Neural cell (in vitro differentiated cells): ENCODE measurements around the gene VEPH1. TPM values are rescaled to one million over a fixed set of nuclear protein-coding genes. Genes with fewer than 3 reads are reported as not detected.

Source experiments
- H2AFZ ChIP-seq: fragments of 200-600, 300-800 bp; sonication (generic), shearing (Covaris generic); 2 replicates; pipeline ENCODE4 v1.6.0; 2014; ENCODE audit warnings: low read depth, mild to moderate bottlenecking, antibody characterized with exemption, low read length, moderate library complexity
- H3F3A ChIP-seq: fragments of 200-600 bp; shearing (Covaris generic); 2 replicates; pipeline ENCODE4 v1.6.1; 2016; ENCODE audit warnings: mild to moderate bottlenecking, moderate library complexity, mixed read lengths, antibody characterized with exemption, low read length; ENCODE audit not compliant: insufficient read depth, poor library complexity, severe bottlenecking
- H3K27ac ChIP-seq: fragments of 200-600, 300-800 bp; sonication (generic), shearing (Covaris generic); 2 replicates; pipeline ENCODE4 v1.5.1; 2014; ENCODE audit warnings: mild to moderate bottlenecking, low read length, moderate library complexity
- H3K27me3 ChIP-seq: fragments of 300-800, 200-600 bp; sonication (generic), shearing (Covaris generic); 2 replicates; pipeline ENCODE4 v1.6.0; 2014; ENCODE audit warnings: mild to moderate bottlenecking, low read depth, low read length, moderate library complexity; ENCODE audit not compliant: insufficient read depth
- H3K36me3 ChIP-seq: fragments of 300-800, 200-600 bp; sonication (generic), shearing (Covaris generic); 2 replicates; pipeline ENCODE4 v1.5.1; 2014; ENCODE audit warnings: mild to moderate bottlenecking, antibody characterized with exemption, low read length, moderate library complexity; ENCODE audit not compliant: insufficient read depth
- H3K4me2 ChIP-seq: fragments of 300-800, 200-600 bp; sonication (generic), shearing (Covaris generic); 2 replicates; pipeline ENCODE4 v1.6.0; 2014; ENCODE audit warnings: mild to moderate bottlenecking, low read length
- H3K4me3 ChIP-seq: fragments of 300-800, 200-600 bp; sonication (generic), shearing (Covaris generic); 2 replicates; pipeline ENCODE4 v1.5.1; 2014; ENCODE audit warnings: mild to moderate bottlenecking, low read length, moderate library complexity
- H3K79me2 ChIP-seq: fragments of 200-600 bp; shearing (Covaris generic); replicated peaks from 2 replicates; pipeline ENCODE4 v1.6.0; 2014; ENCODE audit warnings: mild to moderate bottlenecking, low read length, moderate library complexity; ENCODE audit not compliant: insufficient read depth
- H3K9ac ChIP-seq: fragments of 300-800, 200-600 bp; sonication (generic), shearing (Covaris generic); 2 replicates; pipeline ENCODE4 v1.6.1; 2016; ENCODE audit warnings: mild to moderate bottlenecking, low read length, mixed read lengths
- H3K9me2 ChIP-seq: fragments of 200-600 bp; shearing (Covaris generic); 2 replicates; pipeline ENCODE4 v1.6.1; 2016; ENCODE audit warnings: mild to moderate bottlenecking, low read length, mixed read lengths; ENCODE audit not compliant: insufficient read depth
- H3K9me3 ChIP-seq: fragments of 200-600, 300-800 bp; sonication (generic), shearing (Covaris generic); 2 replicates; pipeline ENCODE4 v1.6.1; 2016; ENCODE audit warnings: mild to moderate bottlenecking, mixed run types, low read length, moderate library complexity, mixed read lengths
- H4K20me1 ChIP-seq: fragments of 200-600 bp; shearing (Covaris generic); 2 replicates; pipeline ENCODE4 v1.6.1; 2016; ENCODE audit warnings: mild to moderate bottlenecking, mixed run types; ENCODE audit not compliant: insufficient read depth
- EP300 ChIP-seq: fragments of 450-650 bp; conservative IDR thresholded peaks from 2 replicates; pipeline ENCODE4 v1.6.1; 2014; ENCODE audit warnings: antibody characterized with exemption, mild to moderate bottlenecking, moderate library complexity; ENCODE audit not compliant: poor library complexity, severe bottlenecking
- EZH2 ChIP-seq: fragments of 200-600, 300-800 bp; shearing (Covaris generic), sonication (generic); IDR thresholded peaks from 2 replicates; pipeline ENCODE4 v1.6.1; 2014; ENCODE audit warnings: antibody characterized with exemption, low read length, borderline replicate concordance, mild to moderate bottlenecking; ENCODE audit not compliant: insufficient read depth, poor library complexity, severe bottlenecking
- MXI1 ChIP-seq: fragments of 450-650 bp; conservative IDR thresholded peaks from 2 replicates; pipeline ENCODE4 v1.6.1; 2014; ENCODE audit warnings: antibody characterized with exemption, mild to moderate bottlenecking; ENCODE audit not compliant: poor library complexity, severe bottlenecking
- POLR2AphosphoS5 ChIP-seq: IDR thresholded peaks from 2 replicates; pipeline ENCODE4 v1.6.1; 2012
- RAD21 ChIP-seq: fragments of 450-650 bp; conservative IDR thresholded peaks from 2 replicates; pipeline ENCODE4 v1.6.1; 2014; ENCODE audit warnings: antibody characterized with exemption, mild to moderate bottlenecking, moderate library complexity
- SMC3 ChIP-seq: fragments of 450-650 bp; conservative IDR thresholded peaks from 2 replicates; pipeline ENCODE4 v1.6.1; 2014; ENCODE audit warnings: antibody characterized with exemption, mild to moderate bottlenecking, moderate library complexity; ENCODE audit not compliant: poor library complexity
- TAF1 ChIP-seq: IDR thresholded peaks from 2 replicates; pipeline ENCODE4 v1.6.1; 2012; ENCODE audit warnings: low read depth
- polyA plus RNA-seq: library from polyadenylated mRNA; depleted of rRNA; stranded (reverse); fragments of >200 nt; gene quantifications from 2 replicates; pipeline ENCODE4 v1.2.3, GENCODE V29; 2014
- TF ChIP-seq, protein P1 (sequence below): IDR thresholded peaks from 2 replicates; pipeline ENCODE4 v1.6.1; 2012; ENCODE audit warnings: borderline replicate concordance
- TF ChIP-seq, protein P2 (sequence below): fragments of 450-650 bp; IDR thresholded peaks from 2 replicates; pipeline ENCODE4 v1.5.1; 2014; ENCODE audit warnings: antibody characterized with exemption, mild to moderate bottlenecking, moderate library complexity; ENCODE audit not compliant: poor library complexity, severe bottlenecking

VEPH1 gene
- polyA plus RNA-seq, 1 donor from 2014 or later: 0.89 TPM

DNA sequence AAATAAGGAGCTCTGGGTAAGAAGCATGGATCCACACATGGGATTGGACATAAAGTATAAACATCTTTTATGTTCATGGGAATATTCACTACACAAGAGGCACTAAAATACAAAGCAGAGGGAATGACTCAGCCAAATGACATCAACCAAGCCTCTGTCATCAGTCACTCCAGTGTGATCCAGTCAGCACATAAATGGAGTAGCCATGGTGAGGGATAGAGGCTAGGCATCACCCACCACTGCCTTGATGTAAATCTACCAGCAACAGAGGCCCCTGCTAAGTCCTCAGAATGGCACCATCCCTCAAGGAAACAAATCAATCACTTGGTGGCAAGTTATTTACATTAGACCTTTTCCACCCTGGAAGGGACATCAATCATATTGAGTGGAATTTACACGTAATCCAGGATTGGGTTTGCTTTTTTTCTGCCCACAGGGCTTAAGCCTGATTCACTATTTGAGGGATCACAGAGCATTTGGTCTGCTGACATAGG is 27.2 kb downstream of the VEPH1 start:
- no peak overlapping the region for H3K27ac ChIP-seq
- no peaks in the 10 kb centered on the region for H4K20me1 ChIP-seq
- TF ChIP-seq EZH2: no peak
- TF ChIP-seq RAD21: no peak
- TF ChIP-seq SMC3: no peak
- TF ChIP-seq TAF1: no peak
- no peak for TF ChIP-seq EP300
- TF ChIP-seq, protein P1, sequence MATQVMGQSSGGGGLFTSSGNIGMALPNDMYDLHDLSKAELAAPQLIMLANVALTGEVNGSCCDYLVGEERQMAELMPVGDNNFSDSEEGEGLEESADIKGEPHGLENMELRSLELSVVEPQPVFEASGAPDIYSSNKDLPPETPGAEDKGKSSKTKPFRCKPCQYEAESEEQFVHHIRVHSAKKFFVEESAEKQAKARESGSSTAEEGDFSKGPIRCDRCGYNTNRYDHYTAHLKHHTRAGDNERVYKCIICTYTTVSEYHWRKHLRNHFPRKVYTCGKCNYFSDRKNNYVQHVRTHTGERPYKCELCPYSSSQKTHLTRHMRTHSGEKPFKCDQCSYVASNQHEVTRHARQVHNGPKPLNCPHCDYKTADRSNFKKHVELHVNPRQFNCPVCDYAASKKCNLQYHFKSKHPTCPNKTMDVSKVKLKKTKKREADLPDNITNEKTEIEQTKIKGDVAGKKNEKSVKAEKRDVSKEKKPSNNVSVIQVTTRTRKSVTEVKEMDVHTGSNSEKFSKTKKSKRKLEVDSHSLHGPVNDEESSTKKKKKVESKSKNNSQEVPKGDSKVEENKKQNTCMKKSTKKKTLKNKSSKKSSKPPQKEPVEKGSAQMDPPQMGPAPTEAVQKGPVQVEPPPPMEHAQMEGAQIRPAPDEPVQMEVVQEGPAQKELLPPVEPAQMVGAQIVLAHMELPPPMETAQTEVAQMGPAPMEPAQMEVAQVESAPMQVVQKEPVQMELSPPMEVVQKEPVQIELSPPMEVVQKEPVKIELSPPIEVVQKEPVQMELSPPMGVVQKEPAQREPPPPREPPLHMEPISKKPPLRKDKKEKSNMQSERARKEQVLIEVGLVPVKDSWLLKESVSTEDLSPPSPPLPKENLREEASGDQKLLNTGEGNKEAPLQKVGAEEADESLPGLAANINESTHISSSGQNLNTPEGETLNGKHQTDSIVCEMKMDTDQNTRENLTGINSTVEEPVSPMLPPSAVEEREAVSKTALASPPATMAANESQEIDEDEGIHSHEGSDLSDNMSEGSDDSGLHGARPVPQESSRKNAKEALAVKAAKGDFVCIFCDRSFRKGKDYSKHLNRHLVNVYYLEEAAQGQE: no peak
- no peak for TF ChIP-seq MXI1
- TF ChIP-seq POLR2AphosphoS5: no peak
- TF ChIP-seq, protein P2, sequence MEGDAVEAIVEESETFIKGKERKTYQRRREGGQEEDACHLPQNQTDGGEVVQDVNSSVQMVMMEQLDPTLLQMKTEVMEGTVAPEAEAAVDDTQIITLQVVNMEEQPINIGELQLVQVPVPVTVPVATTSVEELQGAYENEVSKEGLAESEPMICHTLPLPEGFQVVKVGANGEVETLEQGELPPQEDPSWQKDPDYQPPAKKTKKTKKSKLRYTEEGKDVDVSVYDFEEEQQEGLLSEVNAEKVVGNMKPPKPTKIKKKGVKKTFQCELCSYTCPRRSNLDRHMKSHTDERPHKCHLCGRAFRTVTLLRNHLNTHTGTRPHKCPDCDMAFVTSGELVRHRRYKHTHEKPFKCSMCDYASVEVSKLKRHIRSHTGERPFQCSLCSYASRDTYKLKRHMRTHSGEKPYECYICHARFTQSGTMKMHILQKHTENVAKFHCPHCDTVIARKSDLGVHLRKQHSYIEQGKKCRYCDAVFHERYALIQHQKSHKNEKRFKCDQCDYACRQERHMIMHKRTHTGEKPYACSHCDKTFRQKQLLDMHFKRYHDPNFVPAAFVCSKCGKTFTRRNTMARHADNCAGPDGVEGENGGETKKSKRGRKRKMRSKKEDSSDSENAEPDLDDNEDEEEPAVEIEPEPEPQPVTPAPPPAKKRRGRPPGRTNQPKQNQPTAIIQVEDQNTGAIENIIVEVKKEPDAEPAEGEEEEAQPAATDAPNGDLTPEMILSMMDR: no peak

DNA sequence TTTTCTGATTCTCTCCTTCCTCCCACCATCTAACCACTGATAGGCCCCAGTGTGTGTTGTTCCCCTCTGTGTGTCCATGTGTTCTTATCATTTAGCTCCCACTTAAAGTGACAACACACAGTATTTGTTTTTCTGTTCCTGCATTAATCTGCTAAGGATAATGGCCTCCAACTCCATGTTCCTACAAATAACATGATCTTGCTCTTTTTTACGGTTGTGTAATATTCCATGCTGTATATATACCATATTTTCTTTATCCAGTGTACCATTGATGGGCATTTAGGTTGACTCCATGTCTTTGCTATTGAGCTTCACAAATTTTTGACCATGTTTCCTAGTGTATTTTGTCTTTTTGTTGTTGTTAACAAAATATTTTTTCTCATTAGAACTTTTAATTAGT is 30.6 kb downstream of the VEPH1 start:
- Histone ChIP-seq H2AFZ (no peak overlapping the region), H3K4me2 (no peak overlapping the region), H3K9me3 (no peaks in the 10 kb centered on the region), H3F3A (no peaks in the 10 kb centered on the region), H3K4me3 (no peak overlapping the region), H3K27me3 (no peaks in the 10 kb centered on the region), H3K79me2 (no peaks in the 10 kb centered on the region), H3K9me2 (no peaks in the 10 kb centered on the region), H3K9ac (no peak overlapping the region), H3K27ac (no peak overlapping the region), H4K20me1 (no peaks in the 10 kb centered on the region), H3K36me3 (no peaks in the 10 kb centered on the region)
- TF ChIP-seq MXI1: no peak
- TF ChIP-seq, protein P1: no peak
- TF ChIP-seq SMC3: no peak
- TF ChIP-seq RAD21: no peak
- no peak for TF ChIP-seq EZH2
- TF ChIP-seq EP300: no peak

More for the DNA sequence above, 27.2 kb downstream of the VEPH1 start:
- no peaks in the 10 kb centered on the region for H3K27me3 ChIP-seq
- H3K9me3 ChIP-seq: no peaks in the 10 kb centered on the region
- H3K9ac ChIP-seq: no peak overlapping the region
- H3K4me2 ChIP-seq: no peak overlapping the region
- no peak overlapping the region for H2AFZ ChIP-seq
- no peaks in the 10 kb centered on the region for H3K36me3 ChIP-seq
- no peaks in the 10 kb centered on the region for H3K9me2 ChIP-seq
- H3K4me3 ChIP-seq: no peak overlapping the region
- H3F3A ChIP-seq: no peaks in the 10 kb centered on the region
- H3K79me2 ChIP-seq: no peaks in the 10 kb centered on the region
